CD14-positive monocyte (primary cell): ENCODE results near the gene HCN4. TPM values are rescaled to one million over a fixed set of nuclear protein-coding genes. Genes with fewer than 3 reads are reported as not detected.

Experiments used
- DNase-seq, 3 donors: peaks; one replicate each; pipeline ENCODE4 v3.0.0-alpha.2; 2011 to 2022
- H2AFZ ChIP-seq: 2 replicates; pipeline ENCODE4 v1.6.0; 2012; ENCODE audit warnings: mild to moderate bottlenecking, low read depth, low read length, inconsistent platforms; ENCODE audit not compliant: insufficient read depth, poor library complexity, severe bottlenecking
- H3K27ac ChIP-seq, 2 donors: 1 replicate in 1 of 2; 2 replicates in 1 of 2; pipeline ENCODE4 v1.5.1; 2012 to 2013; ENCODE audit warnings: low read length in 2 of 2, control low read depth in 1 of 2, inconsistent platforms in 1 of 2, low read depth in 1 of 2, mild to moderate bottlenecking in 1 of 2
- H3K27me3 ChIP-seq, 2 donors: one replicate each; pipeline versions ENCODE4 v1.6.0 to v1.6.1; 2011 to 2013; ENCODE audit warnings: low read length in 2 of 2; ENCODE audit not compliant: control insufficient read depth in 2 of 2, insufficient read depth in 2 of 2
- H3K36me3 ChIP-seq, 2 donors: replicated peaks in 1 of 2; 1 replicate in 1 of 2; 2 replicates in 1 of 2; pipeline versions ENCODE4 v1.5.1 to v1.6.1; 2012 to 2013; ENCODE audit warnings: low read length in 2 of 2, control low read depth in 1 of 2, inconsistent platforms in 1 of 2, mild to moderate bottlenecking in 1 of 2; ENCODE audit not compliant: insufficient read depth in 2 of 2, control insufficient read depth in 1 of 2
- H3K4me1 ChIP-seq, 2 donors: 1 replicate in 1 of 2; 2 replicates in 1 of 2; pipeline versions ENCODE4 v1.5.1 to v1.6.1; 2012 to 2013; ENCODE audit warnings: low read length in 2 of 2, control low read depth in 1 of 2, inconsistent platforms in 1 of 2, mild to moderate bottlenecking in 1 of 2, moderate library complexity in 1 of 2; ENCODE audit not compliant: insufficient read depth in 2 of 2, control insufficient read depth in 1 of 2
- H3K4me2 ChIP-seq: replicated peaks from 2 replicates; pipeline ENCODE3; 2012; ENCODE audit warnings: low read length, moderate library complexity, mild to moderate bottlenecking; ENCODE audit not compliant: poor library complexity, severe bottlenecking; ENCODE audit errors: extremely low read depth
- H3K4me3 ChIP-seq, 3 experiments: fragments of 200-600 bp in 1 of 3; sonication (generic) in 1 of 3; replicated peaks in 1 of 3; 1 replicate in 2 of 3; 2 replicates in 1 of 3; pipeline ENCODE4 v1.5.1; 2011 to 2013; ENCODE audit warnings: low read length in 3 of 3, mild to moderate bottlenecking in 3 of 3, control low read depth in 2 of 3, low read depth in 2 of 3, inconsistent platforms in 1 of 3, moderate library complexity in 1 of 3
- H3K79me2 ChIP-seq: 2 replicates; pipeline ENCODE4 v1.6.0; 2012; ENCODE audit warnings: mild to moderate bottlenecking, control low read depth, inconsistent platforms, low read length, moderate library complexity; ENCODE audit not compliant: insufficient read depth
- H3K9ac ChIP-seq: 2 replicates; pipeline ENCODE4 v1.6.0; 2017; ENCODE audit warnings: low read length, mild to moderate bottlenecking; ENCODE audit not compliant: insufficient read depth, poor library complexity, severe bottlenecking
- H3K9me3 ChIP-seq, 2 donors: replicated peaks in 1 of 2; 1 replicate in 1 of 2; 2 replicates in 1 of 2; pipeline versions ENCODE4 v1.5.1 to v1.6.1; 2012 to 2013; ENCODE audit warnings: low read length in 2 of 2, control low read depth in 1 of 2; ENCODE audit not compliant: control insufficient read depth in 1 of 2, insufficient read depth in 1 of 2
- H4K20me1 ChIP-seq: 2 replicates; pipeline ENCODE4 v1.6.0; 2012; ENCODE audit warnings: mild to moderate bottlenecking, low read length, control low read depth, moderate library complexity; ENCODE audit not compliant: insufficient read depth
- H3K27ac Mint-ChIP-seq, 7 donors: one replicate each; pipeline ENCODE4 v1.8.0; 2020; ENCODE audit warnings: mild to moderate bottlenecking in 7 of 7, mixed read lengths in 7 of 7, moderate library complexity in 6 of 7, inconsistent platforms in 2 of 7
- H3K27me3 Mint-ChIP-seq, 3 donors: one replicate each; pipeline ENCODE4 v1.8.0; 2021 to 2022; ENCODE audit warnings: low read depth in 3 of 3, mild to moderate bottlenecking in 3 of 3, mixed read lengths in 3 of 3, moderate library complexity in 3 of 3, inconsistent platforms in 1 of 3
- H3K36me3 Mint-ChIP-seq, 2 donors: one replicate each; pipeline ENCODE4 v1.8.0; 2020; ENCODE audit warnings: mixed read lengths in 2 of 2, inconsistent platforms in 1 of 2, mild to moderate bottlenecking in 1 of 2
- H3K4me1 Mint-ChIP-seq: one replicate; pipeline ENCODE4 v1.8.0; 2020; ENCODE audit warnings: mild to moderate bottlenecking, mixed read lengths
- H3K4me3 Mint-ChIP-seq, 2 donors: one replicate each; pipeline ENCODE4 v1.8.0; 2020; ENCODE audit warnings: mild to moderate bottlenecking in 2 of 2, mixed read lengths in 2 of 2, moderate library complexity in 1 of 2
- H3K9me3 Mint-ChIP-seq, 7 donors: one replicate each; pipeline ENCODE4 v1.8.0; 2020 to 2022; ENCODE audit warnings: mixed read lengths in 7 of 7, mild to moderate bottlenecking in 6 of 7, moderate library complexity in 6 of 7, inconsistent platforms in 2 of 7
- WGBS: methylation state at CpG from one replicate; pipeline ENCODE4 v1.1.5; 2013; ENCODE audit warnings: missing lambda C conversion rate; ENCODE audit not compliant: insufficient coverage; 5-methylcytosine and 5-hydroxymethylcytosine counted together
- intact Hi-C, 2 donors: fragments of 100-400 bp; cut with micrococcal nuclease; formaldehyde crosslinking; loops; one replicate each; pipeline versions ENCODE4 v1.15.0 to v1.15.1; 2023
- polyA plus RNA-seq, 3 donors: library from polyadenylated mRNA; depleted of rRNA in 1 of 3; unstranded in 2 of 3; stranded (reverse) in 1 of 3; fragments of 300-500 nt in 2 of 3; fragments of >200 nt in 1 of 3; fragmentation: Illumina TruSeq in 2 of 3; gene quantifications; 1 replicate in 2 of 3; 2 replicates in 1 of 3; pipeline ENCODE4 v1.2.3, GENCODE V29; 2012 to 2021
- TF ChIP-seq, protein P1 (sequence below): fragments of 200-600 bp; IDR thresholded peaks from one replicate; pipeline ENCODE4 v1.8.0; 2022; ENCODE audit warnings: antibody characterized with exemption, mild to moderate bottlenecking

Gene HCN4
- polyA plus RNA-seq, 3 donors: not detected

DNA sequence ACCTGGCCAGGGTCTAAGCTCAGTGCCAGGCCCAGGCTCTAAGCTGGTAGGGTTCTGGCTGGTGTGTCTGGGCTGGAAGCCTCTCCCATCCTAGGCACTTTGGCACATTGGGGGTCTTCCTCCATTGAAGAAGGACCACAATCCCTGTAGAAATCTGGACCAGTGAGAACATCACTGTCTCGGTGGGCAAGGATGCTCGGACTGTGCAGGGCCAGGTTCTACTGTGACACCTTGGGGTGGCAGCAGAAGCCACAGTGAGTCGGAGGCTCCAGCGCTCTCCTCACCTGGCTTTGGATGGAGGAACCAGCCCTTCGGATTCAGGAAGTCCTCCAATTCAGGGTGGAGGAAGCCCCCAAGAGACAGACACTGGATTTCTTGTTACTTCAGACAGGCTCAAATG lies 17.5 kb upstream of the HCN4 start:
- WGBS: 100% methylated on average over 4 of the region's 5 CpGs
- Mint-ChIP-seq H3K27ac (no peak overlapping the region), H3K36me3 (no peaks in the 10 kb centered on the region), H3K4me3 (no peak overlapping the region), H3K4me1 (peaks cover 19% of the 10 kb centered on the region), H3K9me3 (peaks cover 6 to 17% (median 12%) of the 10 kb centered on the region in 7 donors), H3K27me3 (peaks cover 29 to 50% (median 31%) of the 10 kb centered on the region in 3 donors)
- Histone ChIP-seq H3K9me3 (peaks cover 7 to 12% of the 10 kb centered on the region in 2 donors), H2AFZ (no peak overlapping the region), H3K27ac (no peak overlapping the region), H3K4me2 (no peak overlapping the region), H3K79me2 (no peaks in the 10 kb centered on the region), H4K20me1 (no peaks in the 10 kb centered on the region), H3K9ac (no peak overlapping the region), H3K4me3 (no peak overlapping the region), H3K4me1 (peaks cover 9 to 15% of the 10 kb centered on the region in 2 donors), H3K36me3 (no peaks in the 10 kb centered on the region), H3K27me3 (peaks cover 5 to 17% of the 10 kb centered on the region in 2 donors)
- no peak for DNase-seq
- TF ChIP-seq, protein P1, sequence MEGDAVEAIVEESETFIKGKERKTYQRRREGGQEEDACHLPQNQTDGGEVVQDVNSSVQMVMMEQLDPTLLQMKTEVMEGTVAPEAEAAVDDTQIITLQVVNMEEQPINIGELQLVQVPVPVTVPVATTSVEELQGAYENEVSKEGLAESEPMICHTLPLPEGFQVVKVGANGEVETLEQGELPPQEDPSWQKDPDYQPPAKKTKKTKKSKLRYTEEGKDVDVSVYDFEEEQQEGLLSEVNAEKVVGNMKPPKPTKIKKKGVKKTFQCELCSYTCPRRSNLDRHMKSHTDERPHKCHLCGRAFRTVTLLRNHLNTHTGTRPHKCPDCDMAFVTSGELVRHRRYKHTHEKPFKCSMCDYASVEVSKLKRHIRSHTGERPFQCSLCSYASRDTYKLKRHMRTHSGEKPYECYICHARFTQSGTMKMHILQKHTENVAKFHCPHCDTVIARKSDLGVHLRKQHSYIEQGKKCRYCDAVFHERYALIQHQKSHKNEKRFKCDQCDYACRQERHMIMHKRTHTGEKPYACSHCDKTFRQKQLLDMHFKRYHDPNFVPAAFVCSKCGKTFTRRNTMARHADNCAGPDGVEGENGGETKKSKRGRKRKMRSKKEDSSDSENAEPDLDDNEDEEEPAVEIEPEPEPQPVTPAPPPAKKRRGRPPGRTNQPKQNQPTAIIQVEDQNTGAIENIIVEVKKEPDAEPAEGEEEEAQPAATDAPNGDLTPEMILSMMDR: no peak
- intact Hi-C loops: no loop called here

- no peaks in the 10 kb centered on the region for H3K79me2 ChIP-seq
- H3K27ac ChIP-seq: no peak overlapping the region
- H3K9me3 ChIP-seq: peaks cover 16 to 21% of the 10 kb centered on the region in 2 donors
- Mint-ChIP-seq H3K4me1 (peaks cover 19% of the 10 kb centered on the region), H3K36me3 (no peaks in the 10 kb centered on the region), H3K4me3 (peak overlapping the region in 1 of 2 donors; percentile 17), H3K27me3 (peaks cover 28 to 56% (median 33%) of the 10 kb centered on the region in 3 donors), H3K9me3 (peaks cover 14 to 27% (median 21%) of the 10 kb centered on the region in 7 donors), H3K27ac (peak overlapping the region in 1 of 7 donors; percentile 11)
- no peaks in the 10 kb centered on the region for H4K20me1 ChIP-seq
- no peak overlapping the region for H2AFZ ChIP-seq
- 86% methylated on average over 9 of the region's 9 CpGs for WGBS
- H3K36me3 ChIP-seq: no peaks in the 10 kb centered on the region
- peaks cover 5 to 13% of the 10 kb centered on the region in 2 donors for H3K27me3 ChIP-seq
- H3K4me2 ChIP-seq: no peak overlapping the region
- H3K9ac ChIP-seq: no peak overlapping the region
- no peak overlapping the region for H3K4me3 ChIP-seq
- intact Hi-C loops: no loop called here
- TF ChIP-seq, protein P1: no peak
- DNase-seq: no peak
- H3K4me1 ChIP-seq: peaks cover 9 to 15% of the 10 kb centered on the region in 2 donors
Measured at GRCh38 chr15:73385205-73385604, 16.4 kb upstream of the HCN4 start.
